ENCODE data around the gene MARCHF11. TPM values are rescaled to one million over a fixed set of nuclear protein-coding genes. Genes with fewer than 3 reads are reported as not detected.

Gene MARCHF11
- total RNA-seq, 6 experiments from 2014 or later: not detected

DNA sequence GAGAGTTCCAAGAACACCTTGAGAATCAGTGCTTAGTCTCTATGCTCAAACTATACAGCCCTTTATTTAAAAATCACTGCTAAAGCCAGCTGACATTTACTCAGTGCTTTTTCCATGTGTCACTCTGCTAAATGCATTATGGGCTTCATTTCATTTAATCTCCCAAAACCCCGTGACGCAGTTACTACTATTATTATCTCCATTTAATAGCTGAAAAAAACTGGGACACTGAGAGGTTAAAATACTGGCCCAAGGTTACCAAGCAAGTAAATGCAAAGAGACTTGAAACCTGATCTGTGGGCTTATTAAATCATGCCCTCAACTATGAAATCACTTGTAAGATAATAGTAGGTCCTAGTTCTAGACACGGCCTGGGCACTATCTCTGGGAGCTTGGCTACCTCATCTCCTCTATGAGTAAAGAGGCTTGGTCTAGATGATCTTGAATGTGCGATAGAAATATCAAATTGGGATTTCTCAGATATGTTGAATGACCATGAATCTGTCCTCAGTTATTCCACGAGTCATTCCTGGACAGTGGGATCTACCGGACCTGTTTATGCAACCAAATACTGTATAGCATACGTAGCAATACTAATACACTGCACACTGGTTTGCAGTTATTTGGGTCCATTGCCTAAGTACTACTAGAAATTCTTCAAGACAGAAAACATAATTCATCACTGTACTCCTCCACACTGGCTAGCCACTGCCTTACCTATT lies 32.3 kb downstream of the MARCHF11 start:
- WGBS (ENCODE audit: insufficient coverage, low coverage, low lambda C conversion rate, missing lambda C conversion rate): 62% methylated on average over 6 of the region's 7 CpGs
- Histone ChIP-seq H3K4me3 (no peak overlapping the region), H3K9me3 (no peaks in the 10 kb centered on the region), H3K27ac (no peak overlapping the region), H3K4me1 (no peaks in the 10 kb centered on the region), H3K36me3 (no peaks in the 10 kb centered on the region), H3K27me3 (no peaks in the 10 kb centered on the region)
- intact Hi-C loops (cut with DNase I): no loop called here
- ATAC-seq (no peak), DNase-seq (no peak)
- TF ChIP-seq POLR2A (IDR thresholded peaks at IDR 0.05): no peak
- TF ChIP-seq CTCF (IDR thresholded peaks at IDR 0.05): no peak

DNA sequence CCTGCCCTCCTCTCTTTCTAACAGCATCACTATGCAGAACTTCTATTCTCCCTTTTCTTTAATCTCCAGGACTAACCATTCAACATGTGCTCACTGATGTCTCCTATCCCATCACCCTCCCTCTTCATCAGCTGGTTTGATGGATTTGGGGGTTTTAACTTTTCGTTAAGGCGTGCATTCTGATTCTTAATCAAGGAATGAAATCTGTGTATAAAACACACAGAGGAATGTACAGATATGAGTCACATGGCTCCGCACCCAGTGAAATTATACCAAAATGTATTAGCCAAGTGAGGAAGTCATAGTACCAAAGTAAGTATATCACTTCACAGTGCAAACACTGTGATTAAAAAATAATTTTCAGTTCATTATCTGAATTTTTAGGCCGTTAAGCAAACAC lies 35.2 kb downstream of the MARCHF11 start:
- intact Hi-C loops (cut with DNase I): no loop called here
- WGBS (ENCODE audit: insufficient coverage, low coverage, low lambda C conversion rate, missing lambda C conversion rate): 51% methylated on average over 4 of the region's 4 CpGs
- ATAC-seq: no peak
- DNase-seq: no peak
- H3K4me1 ChIP-seq: no peaks in the 10 kb centered on the region
- H3K27ac ChIP-seq: no peak overlapping the region
- no peaks in the 10 kb centered on the region for H3K9me3 ChIP-seq
- TF ChIP-seq POLR2A (IDR thresholded peaks at IDR 0.05): no peak
- no peak for TF ChIP-seq CTCF (IDR thresholded peaks at IDR 0.05)
- H3K4me3 ChIP-seq: no peak overlapping the region
- no peaks in the 10 kb centered on the region for H3K27me3 ChIP-seq
- no peaks in the 10 kb centered on the region for H3K36me3 ChIP-seq

DNA sequence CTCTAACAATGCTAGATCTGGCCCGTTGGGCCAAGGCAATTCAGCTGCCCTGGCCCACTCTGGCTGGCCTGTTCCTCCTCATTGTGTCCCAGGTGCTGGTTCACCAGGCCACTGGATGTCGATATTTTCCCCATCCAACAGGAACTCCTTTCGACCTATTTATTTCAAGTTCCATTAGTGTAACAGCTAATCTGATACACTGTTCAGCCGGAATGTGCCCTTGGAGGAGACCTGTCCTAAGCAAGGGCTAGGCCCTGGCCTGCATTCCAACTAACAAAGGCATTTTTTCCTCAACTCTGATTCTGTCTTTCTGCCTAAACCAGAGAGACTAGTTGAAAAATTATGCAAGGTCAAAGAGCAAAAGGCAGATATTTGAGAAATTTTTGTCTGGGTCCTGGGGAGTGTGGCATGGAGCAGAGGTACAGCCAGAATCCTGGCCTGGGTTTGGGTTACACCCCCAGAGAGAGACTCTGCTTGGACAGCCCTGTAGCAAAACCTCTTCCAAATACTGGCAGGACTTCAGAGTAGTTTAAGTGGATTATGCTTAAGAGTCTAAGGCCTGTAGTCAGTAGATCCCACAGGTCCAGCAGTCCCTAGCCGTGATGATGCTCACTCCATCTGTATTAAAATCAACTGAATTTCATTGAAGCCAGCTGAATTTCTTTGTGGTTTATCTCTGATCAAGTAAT lies 36.1 kb downstream of the MARCHF11 start:
- Histone ChIP-seq H3K27ac (no peak overlapping the region), H3K27me3 (no peaks in the 10 kb centered on the region), H3K4me1 (no peaks in the 10 kb centered on the region), H3K36me3 (no peaks in the 10 kb centered on the region), H3K4me3 (no peak overlapping the region), H3K9me3 (no peaks in the 10 kb centered on the region)
- TF ChIP-seq POLR2A (IDR thresholded peaks at IDR 0.05) (no peak), CTCF (IDR thresholded peaks at IDR 0.05) (no peak)
- no peak for ATAC-seq
- WGBS (ENCODE audit: insufficient coverage, low coverage, low lambda C conversion rate, missing lambda C conversion rate): 42% methylated on average over 5 of the region's 5 CpGs
- intact Hi-C loops (cut with DNase I): no loop called here
- DNase-seq: no peak

DNA sequence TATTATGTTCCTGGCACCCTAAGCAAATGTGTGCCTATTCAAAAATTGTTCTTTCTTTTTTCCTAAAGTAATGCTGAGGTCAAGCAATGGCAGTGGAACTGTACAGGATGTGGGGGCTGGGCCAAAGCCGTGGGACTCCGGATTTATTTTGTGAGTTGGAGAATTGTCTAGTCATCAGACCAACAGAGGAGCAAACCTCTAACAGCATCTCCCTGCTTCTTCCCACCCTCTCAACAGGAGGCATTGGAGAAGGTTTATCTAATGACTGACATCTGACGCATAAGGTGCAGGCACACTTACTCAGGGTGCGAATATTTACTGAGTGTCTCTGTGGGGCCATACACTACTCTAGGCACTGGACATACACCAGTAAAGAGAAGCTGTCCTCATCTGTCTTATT lies 38.6 kb downstream of the MARCHF11 start:
- DNase-seq: no peak
- Histone ChIP-seq H3K4me1 (no peaks in the 10 kb centered on the region), H3K27me3 (no peaks in the 10 kb centered on the region), H3K36me3 (no peaks in the 10 kb centered on the region), H3K4me3 (no peak overlapping the region), H3K9me3 (no peaks in the 10 kb centered on the region), H3K27ac (no peak overlapping the region)
- ATAC-seq: no peak
- 42% methylated on average over 3 of the region's 4 CpGs for WGBS (ENCODE audit: insufficient coverage, low coverage, low lambda C conversion rate, missing lambda C conversion rate)
- TF ChIP-seq POLR2A (IDR thresholded peaks at IDR 0.05): no peak
- TF ChIP-seq CTCF (IDR thresholded peaks at IDR 0.05): no peak
- intact Hi-C loops (cut with DNase I): no loop called here

All from right lobe of liver (tissue), 6 donors.